Measurements from ENCODE around the gene SPDYE16.
"Not testable (repeated sequence)": the region's sequence is repeated elsewhere in the genome, so short reads cannot be mapped to it uniquely, and the experiment has no call there.

- not testable (repeated sequence) for TF ChIP-seq ARNTL (CRISPR knock-in tag; IDR thresholded peaks at IDR 0.05; ENCODE audit: borderline replicate concordance, low read depth); PATZ1 (CRISPR knock-in tag; IDR thresholded peaks at IDR 0.05; ENCODE audit: borderline replicate concordance); ZNF8 (CRISPR knock-in tag; IDR thresholded peaks at IDR 0.05); GLIS3 (CRISPR knock-in tag; IDR thresholded peaks at IDR 0.05); ZFP30 (CRISPR knock-in tag; IDR thresholded peaks at IDR 0.05); CSDC2 (CRISPR knock-in tag; IDR thresholded peaks at IDR 0.05); ZFP3 (CRISPR knock-in tag; IDR thresholded peaks at IDR 0.05); ISL1 (CRISPR knock-in tag; IDR thresholded peaks at IDR 0.05)
Observed at GRCh38 chr7:76592694-76593093, 49.6 kb upstream of the SPDYE16 start.

Measured in SK-N-SH treated with all-trans-retinoic acid at 6 μM for 48 hours (cell line).